NT2/D1 (cell line): ENCODE results near the gene CIDEC.

ENCODE experiments used
- DNase-seq: peaks from one replicate; pipeline ENCODE4 v3.0.0-alpha.2; 2011; ENCODE audit warnings: low read depth, low spot score
- H3K27me3 ChIP-seq: 2 replicates; pipeline ENCODE4 v1.6.0; 2011; ENCODE audit warnings: mild to moderate bottlenecking; ENCODE audit not compliant: insufficient read length, insufficient read depth
- H3K36me3 ChIP-seq: 2 replicates; pipeline ENCODE4 v1.6.1; 2011; ENCODE audit warnings: mild to moderate bottlenecking, low read length, mixed read lengths; ENCODE audit not compliant: insufficient read depth, insufficient read length
- H3K4me1 ChIP-seq: 2 replicates; pipeline ENCODE4 v1.5.1; 2011; ENCODE audit not compliant: insufficient read depth, insufficient read length
- H3K4me3 ChIP-seq: 2 replicates; pipeline ENCODE4 v1.5.1; 2011; ENCODE audit warnings: low read depth; ENCODE audit not compliant: insufficient read length
- H3K9ac ChIP-seq: 2 replicates; pipeline ENCODE4 v1.6.0; 2011; ENCODE audit warnings: low read depth; ENCODE audit not compliant: insufficient read length
- H3K9me3 ChIP-seq: 2 replicates; pipeline ENCODE4 v1.5.1; 2011; ENCODE audit warnings: mild to moderate bottlenecking, low read length; ENCODE audit not compliant: insufficient read depth
- SUZ12 ChIP-seq: IDR thresholded peaks from 2 replicates; pipeline ENCODE4 v1.6.1; 2011; ENCODE audit not compliant: insufficient read length, insufficient read depth; ENCODE audit errors: extremely low read depth
- YY1 ChIP-seq: IDR thresholded peaks from 2 replicates; pipeline ENCODE4 v1.6.1; 2011; ENCODE audit not compliant: insufficient read length, insufficient read depth
- ZNF274 ChIP-seq: IDR thresholded peaks from 2 replicates; pipeline ENCODE4 v1.6.1; 2011; ENCODE audit warnings: mild to moderate bottlenecking, low read depth, low read length

CIDEC gene, protein sequence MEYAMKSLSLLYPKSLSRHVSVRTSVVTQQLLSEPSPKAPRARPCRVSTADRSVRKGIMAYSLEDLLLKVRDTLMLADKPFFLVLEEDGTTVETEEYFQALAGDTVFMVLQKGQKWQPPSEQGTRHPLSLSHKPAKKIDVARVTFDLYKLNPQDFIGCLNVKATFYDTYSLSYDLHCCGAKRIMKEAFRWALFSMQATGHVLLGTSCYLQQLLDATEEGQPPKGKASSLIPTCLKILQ

GRCh38 chr3:9879830-9880549 is at the start of gene CIDEC:
TSS of gene CIDEC (minus strand) at chr3:9880253. CDS start at chr3:9878486, 1,767 bp downstream.
- DNase-seq, result no peak
- Histone ChIP-seq H3K4me1 (peaks cover 19% of the 10 kb centered on the region), H3K27me3 (no peaks in the 10 kb centered on the region), H3K36me3 (no peaks in the 10 kb centered on the region), H3K9me3 (no peaks in the 10 kb centered on the region), H3K9ac (peak within 1 kb of the TSS; percentile 57), H3K4me3 (no peak within 1 kb of the TSS)
- TF ChIP-seq ZNF274 (no peak), YY1 (no peak), SUZ12 (no peak)

DNA sequence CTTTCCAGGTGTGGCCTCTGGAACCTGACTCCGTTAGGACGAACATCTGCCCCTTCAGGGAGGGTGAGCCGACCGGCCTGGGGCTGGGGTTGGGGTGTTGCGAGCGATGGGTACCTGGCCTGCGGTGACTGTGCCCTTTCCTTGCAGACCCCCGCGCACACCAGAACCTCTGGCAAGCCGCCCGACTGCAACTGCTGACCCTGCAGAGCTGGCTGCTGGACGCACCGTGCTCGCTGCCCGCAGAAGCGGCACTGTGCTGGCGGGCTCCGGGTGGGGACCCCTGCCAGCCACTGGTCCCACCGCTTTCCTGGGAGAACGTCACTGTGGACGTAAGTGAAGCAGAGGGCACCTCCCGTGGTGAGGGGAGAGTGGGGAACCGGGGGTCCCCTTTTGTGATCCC is 48.1 kb upstream of the CIDEC start:
- no peak for TF ChIP-seq SUZ12
- no peak overlapping the region for H3K4me3 ChIP-seq
- no peak overlapping the region for H3K9ac ChIP-seq
- peaks cover 3% of the 10 kb centered on the region for H3K4me1 ChIP-seq
- no peaks in the 10 kb centered on the region for H3K36me3 ChIP-seq
- no peaks in the 10 kb centered on the region for H3K9me3 ChIP-seq
- DNase-seq, result no peak
- H3K27me3 ChIP-seq, result no peaks in the 10 kb centered on the region

DNA sequence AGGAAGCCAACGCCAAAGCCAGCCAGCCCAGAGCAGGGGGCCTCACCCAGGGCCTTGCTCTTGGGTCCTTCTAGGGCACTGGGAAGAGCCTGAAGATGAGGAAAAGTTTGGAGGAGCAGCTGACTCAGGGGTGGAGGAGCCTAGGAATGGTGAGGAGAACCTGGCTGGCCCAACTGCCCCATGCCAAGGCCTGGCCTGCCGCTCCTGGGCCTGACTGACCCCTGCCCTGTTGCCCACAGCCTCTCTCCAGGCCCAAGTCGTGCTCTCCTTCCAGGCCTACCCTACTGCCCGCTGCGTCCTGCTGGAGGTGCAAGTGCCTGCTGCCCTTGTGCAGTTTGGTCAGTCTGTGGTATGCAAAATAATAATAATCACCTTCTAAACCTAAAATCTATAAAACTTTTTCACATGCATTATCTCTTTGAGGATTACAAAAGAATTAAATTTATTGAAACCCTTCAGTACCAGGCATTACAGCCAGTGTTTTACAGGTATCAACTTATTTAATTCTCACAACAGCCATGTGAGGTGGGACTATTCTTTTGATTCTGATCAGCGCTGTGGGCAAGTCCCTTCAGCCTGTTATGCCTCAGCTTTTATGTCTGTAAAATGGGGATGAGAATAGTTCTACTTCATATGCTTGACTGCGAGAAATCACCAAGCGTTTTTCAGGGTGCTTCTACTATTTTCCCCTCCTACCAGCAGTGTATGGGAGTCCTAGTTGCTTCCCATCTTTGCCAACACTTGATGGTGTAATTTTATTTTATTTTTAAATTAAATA is 38.4 kb upstream of the CIDEC start:
- H3K9me3 ChIP-seq, result no peaks in the 10 kb centered on the region
- TF ChIP-seq SUZ12 (no peak), ZNF274 (no peak), YY1 (no peak)
- H3K9ac ChIP-seq, result no peak overlapping the region
- no peak overlapping the region for H3K4me3 ChIP-seq
- H3K36me3 ChIP-seq, result no peaks in the 10 kb centered on the region
- no peak for DNase-seq
- peaks cover 11% of the 10 kb centered on the region for H3K27me3 ChIP-seq
- peaks cover 22% of the 10 kb centered on the region for H3K4me1 ChIP-seq

GRCh38 chr3:9917820-9918219 is 37.8 kb upstream of the CIDEC start:
- Histone ChIP-seq H3K27me3 (peaks cover 11% of the 10 kb centered on the region), H3K4me1 (peaks cover 22% of the 10 kb centered on the region), H3K4me3 (no peak overlapping the region), H3K36me3 (no peaks in the 10 kb centered on the region), H3K9ac (peak overlapping the region; percentile 62), H3K9me3 (no peaks in the 10 kb centered on the region)
- DNase-seq, result no peak
- TF ChIP-seq ZNF274, result no peak

- Histone ChIP-seq H3K36me3 (no peaks in the 10 kb centered on the region), H3K4me3 (peak within 1 kb of the TSS; percentile 81), H3K27me3 (peaks cover 11% of the 10 kb centered on the region), H3K4me1 (peaks cover 22% of the 10 kb centered on the region), H3K9ac (peak within 1 kb of the TSS; percentile 95), H3K9me3 (peaks cover 4% of the 10 kb centered on the region; the same call in 1 of the 2 replicates)
- TF ChIP-seq SUZ12 (no peak), YY1 (no peak), ZNF274 (no peak)
- peak; percentile 63 for DNase-seq
Observed at GRCh38 chr3:9916734-9917680, 37.0 kb upstream of the CIDEC start, which contains the start of gene IL17RC. TSS of gene IL17RC (plus strand) at chr3:9917098. CDS start at chr3:9917316, 218 bp downstream.

GRCh38 chr3:9916346-9916733 is 36.3 kb upstream of the CIDEC start:
- DNase-seq, result no peak
- TF ChIP-seq SUZ12 (no peak), YY1 (no peak)
- H3K9ac ChIP-seq, result peak overlapping the region; percentile 70
- H3K9me3 ChIP-seq, result peaks cover 7% of the 10 kb centered on the region; the same call in 1 of the 2 replicates
- H3K27me3 ChIP-seq, result peaks cover 11% of the 10 kb centered on the region
- peak overlapping the region; percentile 81 for H3K4me3 ChIP-seq
- H3K36me3 ChIP-seq, result no peaks in the 10 kb centered on the region
- H3K4me1 ChIP-seq, result peaks cover 22% of the 10 kb centered on the region
